Muscle layer of duodenum (tissue), 2 donors: ENCODE results near the gene GPD2.

Experiments used
- H3K27ac ChIP-seq: one replicate; pipeline ENCODE4 v1.7.0; 2013; ENCODE audit warnings: mild to moderate bottlenecking, low read length
- H3K27me3 ChIP-seq: one replicate; pipeline ENCODE4 v1.7.0; 2013; ENCODE audit warnings: low read depth, mild to moderate bottlenecking, control low read depth, low read length
- H3K36me3 ChIP-seq, 2 donors: one replicate each; pipeline ENCODE4 v1.7.0; 2013; ENCODE audit warnings: low read length in 2 of 2, control low read depth in 1 of 2, mild to moderate bottlenecking in 1 of 2; ENCODE audit not compliant: insufficient read depth in 2 of 2, control insufficient read depth in 1 of 2
- H3K4me1 ChIP-seq, 2 donors: one replicate each; pipeline ENCODE4 v1.7.0; 2013; ENCODE audit warnings: low read length in 2 of 2, mild to moderate bottlenecking in 2 of 2, control low read depth in 1 of 2, moderate library complexity in 1 of 2; ENCODE audit not compliant: insufficient read depth in 2 of 2, control insufficient read depth in 1 of 2
- H3K4me3 ChIP-seq, 2 donors: one replicate each; pipeline ENCODE4 v1.7.0; 2013; ENCODE audit warnings: low read length in 2 of 2, low read depth in 1 of 2, mild to moderate bottlenecking in 1 of 2
- H3K9me3 ChIP-seq, 2 donors: one replicate each; pipeline ENCODE4 v1.7.0; 2013; ENCODE audit warnings: low read length in 2 of 2, control low read depth in 1 of 2, mild to moderate bottlenecking in 1 of 2; ENCODE audit not compliant: control insufficient read depth in 1 of 2
- donor health status: healthy.

The GPD2 gene

GRCh38 chr2:156538083-156538504 is 101.9 kb downstream of the GPD2 start:
- H3K36me3 ChIP-seq = no peaks in the 10 kb centered on the region
- peaks cover 0 to 21% of the 10 kb centered on the region in 2 donors for H3K4me1 ChIP-seq
- no peak overlapping the region for H3K4me3 ChIP-seq
- no peaks in the 10 kb centered on the region for H3K9me3 ChIP-seq
- no peaks in the 10 kb centered on the region for H3K27me3 ChIP-seq
- H3K27ac ChIP-seq = no peak overlapping the region

GRCh38 chr2:156539086-156539860 is 103.1 kb downstream of the GPD2 start:
- Histone ChIP-seq H3K27me3 (no peaks in the 10 kb centered on the region), H3K36me3 (no peaks in the 10 kb centered on the region), H3K9me3 (no peaks in the 10 kb centered on the region), H3K27ac (no peak overlapping the region), H3K4me1 (peaks cover 0 to 21% of the 10 kb centered on the region in 2 donors), H3K4me3 (no peak overlapping the region)

- Histone ChIP-seq H3K27me3 (no peaks in the 10 kb centered on the region), H3K4me1 (peaks cover 0 to 21% of the 10 kb centered on the region in 2 donors), H3K27ac (no peak overlapping the region), H3K36me3 (no peaks in the 10 kb centered on the region), H3K4me3 (no peak overlapping the region), H3K9me3 (no peaks in the 10 kb centered on the region)
Measured at GRCh38 chr2:156540706-156541105, 104.5 kb downstream of the GPD2 start.

- Histone ChIP-seq H3K9me3 (no peaks in the 10 kb centered on the region), H3K27me3 (no peaks in the 10 kb centered on the region), H3K4me3 (no peak overlapping the region), H3K4me1 (peaks cover 0 to 21% of the 10 kb centered on the region in 2 donors), H3K27ac (no peak overlapping the region), H3K36me3 (no peaks in the 10 kb centered on the region)
Measured at GRCh38 chr2:156541229-156541628, 105.0 kb downstream of the GPD2 start.

- H3K27ac ChIP-seq = no peak overlapping the region
- no peaks in the 10 kb centered on the region for H3K9me3 ChIP-seq
- no peaks in the 10 kb centered on the region for H3K36me3 ChIP-seq
- H3K27me3 ChIP-seq = no peaks in the 10 kb centered on the region
- H3K4me3 ChIP-seq = no peak overlapping the region
- peaks cover 0 to 21% of the 10 kb centered on the region in 2 donors for H3K4me1 ChIP-seq
Measured at GRCh38 chr2:156541706-156542105, 105.5 kb downstream of the GPD2 start.

GRCh38 chr2:156548413-156548812 is 112.2 kb downstream of the GPD2 start:
- Histone ChIP-seq H3K27ac (no peak overlapping the region), H3K27me3 (no peaks in the 10 kb centered on the region), H3K4me3 (no peak overlapping the region), H3K9me3 (no peaks in the 10 kb centered on the region), H3K36me3 (peaks cover 0 to 5% of the 10 kb centered on the region in 2 donors), H3K4me1 (no peaks in the 10 kb centered on the region)

GRCh38 chr2:156553714-156554442 is 117.7 kb downstream of the GPD2 start:
- Histone ChIP-seq H3K4me1 (no peaks in the 10 kb centered on the region), H3K36me3 (peaks cover 9 to 22% of the 10 kb centered on the region in 2 donors), H3K27ac (no peak overlapping the region), H3K9me3 (no peaks in the 10 kb centered on the region), H3K27me3 (no peaks in the 10 kb centered on the region), H3K4me3 (no peak overlapping the region)

- H3K4me3 ChIP-seq = no peak overlapping the region
- peaks cover 9 to 23% of the 10 kb centered on the region in 2 donors for H3K36me3 ChIP-seq
- no peaks in the 10 kb centered on the region for H3K4me1 ChIP-seq
- H3K27me3 ChIP-seq = no peaks in the 10 kb centered on the region
- H3K27ac ChIP-seq = no peak overlapping the region
- H3K9me3 ChIP-seq = no peaks in the 10 kb centered on the region
Measured at GRCh38 chr2:156561326-156561725, 125.1 kb downstream of the GPD2 start.

- Histone ChIP-seq H3K36me3 (peaks cover 9 to 21% of the 10 kb centered on the region in 2 donors), H3K9me3 (no peaks in the 10 kb centered on the region), H3K27me3 (no peaks in the 10 kb centered on the region), H3K4me3 (no peak overlapping the region), H3K4me1 (no peaks in the 10 kb centered on the region), H3K27ac (no peak overlapping the region)
Measured at GRCh38 chr2:156562124-156562523, 125.9 kb downstream of the GPD2 start.

GRCh38 chr2:156563994-156564753 is 128.0 kb downstream of the GPD2 start:
- H3K4me1 ChIP-seq = no peaks in the 10 kb centered on the region
- peaks cover 0 to 4% of the 10 kb centered on the region in 2 donors for H3K36me3 ChIP-seq
- H3K27me3 ChIP-seq = no peaks in the 10 kb centered on the region
- H3K9me3 ChIP-seq = no peaks in the 10 kb centered on the region
- no peak overlapping the region for H3K27ac ChIP-seq
- no peak overlapping the region for H3K4me3 ChIP-seq

GRCh38 chr2:156565066-156565710 is 129.0 kb downstream of the GPD2 start:
- H3K4me3 ChIP-seq = no peak overlapping the region
- H3K27ac ChIP-seq = no peak overlapping the region
- H3K27me3 ChIP-seq = no peaks in the 10 kb centered on the region
- H3K9me3 ChIP-seq = no peaks in the 10 kb centered on the region
- no peaks in the 10 kb centered on the region for H3K4me1 ChIP-seq
- peaks cover 0 to 13% of the 10 kb centered on the region in 2 donors for H3K36me3 ChIP-seq
